GM19395 (cell line): ENCODE measurements around the gene C1GALT1.

Experiments
- ATAC-seq: cut with Tn5 transposase; IDR thresholded peaks from one replicate; pipeline ENCODE4 v1.9.1; 2021; ENCODE audit warnings: mild to moderate bottlenecking, moderate library complexity; ENCODE audit not compliant: unreplicated experiment

The C1GALT1 gene

DNA sequence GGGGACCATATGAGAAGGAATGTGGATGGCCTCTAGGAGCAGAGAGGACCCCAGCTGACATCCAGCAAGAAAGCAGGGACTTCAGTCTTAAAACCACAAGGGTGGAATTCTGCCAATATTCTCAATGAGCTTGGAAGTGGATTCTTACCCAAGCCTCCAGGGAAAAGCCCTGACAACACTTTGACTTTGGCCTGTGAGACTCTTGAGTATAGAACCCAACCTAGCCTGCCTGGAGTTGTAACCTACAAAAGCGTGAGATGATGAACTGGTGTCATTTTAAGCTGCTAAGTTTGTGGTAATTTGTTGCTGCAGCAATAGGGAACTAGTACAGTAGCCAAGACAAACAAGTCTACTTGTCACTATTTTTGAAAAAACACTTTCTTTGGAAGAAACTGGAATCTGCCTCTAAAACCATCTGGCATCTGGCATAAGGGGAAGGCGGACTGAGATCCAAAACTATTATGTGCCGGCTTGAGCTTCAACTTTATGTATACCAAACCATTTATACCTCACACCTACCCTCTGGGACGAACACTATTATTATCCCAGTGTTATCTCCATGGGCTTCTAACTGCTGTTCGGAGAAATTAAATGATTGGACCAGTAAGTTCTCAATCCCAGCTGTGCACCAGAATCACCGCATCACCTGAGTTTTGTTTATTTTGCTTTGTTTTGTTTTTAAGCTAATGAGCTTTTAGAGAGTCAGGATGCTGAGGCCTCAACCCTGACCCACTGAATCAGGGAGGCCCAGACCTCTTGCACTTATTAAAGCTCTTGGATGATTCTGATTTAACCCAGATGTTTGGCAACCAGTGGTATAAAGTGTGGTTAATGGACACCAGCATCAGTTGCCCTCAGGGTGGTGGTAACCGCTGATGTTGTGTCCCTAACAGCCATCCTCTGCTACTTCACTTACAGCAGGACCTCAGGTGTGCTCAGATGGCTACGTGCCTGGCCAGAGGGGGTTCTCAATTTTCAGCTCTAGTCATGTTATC is 83.0 kb downstream of the C1GALT1 start:
- no peak for ATAC-seq

DNA sequence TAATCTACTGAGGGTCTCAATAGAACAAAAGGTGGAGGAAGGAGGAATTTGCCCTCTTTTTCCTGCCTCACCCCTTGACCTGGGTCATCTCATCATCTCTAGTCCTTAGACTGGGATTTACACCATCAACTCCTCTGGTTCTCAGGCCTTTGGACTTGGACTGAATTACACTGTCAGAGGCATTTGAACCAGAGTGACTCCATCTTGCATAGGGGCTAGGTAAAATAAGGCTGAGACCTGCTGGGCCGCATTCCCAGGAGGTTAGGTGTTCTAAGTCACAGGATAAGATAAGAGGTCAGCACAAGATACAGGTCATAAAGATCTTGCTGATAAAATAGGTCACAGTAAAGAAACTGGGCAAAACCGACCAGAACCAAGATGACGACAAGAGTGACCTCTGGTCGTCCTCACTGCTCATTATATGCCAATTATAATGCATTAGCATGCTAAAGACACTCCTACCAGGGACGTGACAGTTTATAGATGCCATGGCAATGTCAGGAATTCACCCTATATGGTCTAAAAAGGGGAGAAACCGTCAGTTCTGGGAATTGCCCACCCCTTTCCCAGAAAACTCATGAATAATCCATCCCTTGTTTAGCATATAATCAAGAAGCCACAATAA is 84.0 kb downstream of the C1GALT1 start:
- no peak for ATAC-seq

DNA sequence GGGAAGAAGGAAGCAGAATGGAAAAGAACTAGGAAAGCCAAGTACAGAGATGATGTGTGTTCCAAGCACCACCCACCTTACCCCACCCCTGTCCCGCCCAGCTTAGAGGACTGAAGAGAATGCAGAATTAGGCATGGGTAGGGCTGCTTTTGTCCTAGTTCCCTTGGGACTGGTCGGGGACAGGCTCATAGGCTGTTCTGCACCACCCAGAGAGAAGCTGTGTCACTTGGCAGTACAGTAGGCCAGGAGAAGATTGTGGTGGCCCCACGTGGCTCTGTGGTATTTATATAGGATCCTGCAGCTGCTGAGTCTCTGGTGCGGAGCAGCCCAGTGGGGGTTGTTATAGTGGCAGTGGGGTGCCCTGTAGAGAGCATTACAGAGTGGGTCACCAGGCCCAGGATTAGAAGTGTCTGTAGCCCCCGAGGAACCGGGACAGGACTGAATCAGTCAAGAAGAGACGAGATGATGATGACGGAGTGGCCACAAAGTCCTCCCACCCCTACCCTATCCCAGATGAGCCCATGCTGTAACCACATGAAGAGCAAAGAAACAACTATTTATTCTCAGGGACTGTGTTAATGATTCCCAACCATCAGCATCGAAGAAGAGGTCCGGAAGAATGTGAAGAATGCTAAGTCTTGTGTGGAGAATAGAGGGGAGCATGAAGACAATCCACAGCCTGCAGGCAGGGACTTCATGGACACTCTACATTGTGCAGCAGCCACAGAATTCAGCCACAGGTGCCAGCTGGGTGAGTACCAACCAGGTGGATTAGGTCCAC is 88.9 kb downstream of the C1GALT1 start:
- no peak for ATAC-seq

DNA sequence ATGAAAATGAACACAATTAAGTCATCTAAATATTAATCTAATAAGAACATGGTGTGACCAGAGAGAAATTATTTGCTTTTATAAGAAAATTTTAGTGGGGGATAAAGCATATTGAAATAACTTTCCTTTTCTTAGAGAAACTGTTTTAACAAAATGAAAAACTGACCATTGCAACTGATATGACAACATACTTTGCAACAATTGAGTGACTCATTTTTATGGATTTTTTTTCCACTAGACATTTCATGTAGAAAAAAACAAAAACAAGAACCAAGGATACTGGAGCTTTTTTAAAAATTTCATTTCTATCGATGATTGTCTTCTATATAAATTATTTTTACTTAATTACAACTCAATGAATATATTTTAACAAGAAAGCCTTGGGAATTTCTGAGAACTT is 90.0 kb downstream of the C1GALT1 start:
- no peak for ATAC-seq

DNA sequence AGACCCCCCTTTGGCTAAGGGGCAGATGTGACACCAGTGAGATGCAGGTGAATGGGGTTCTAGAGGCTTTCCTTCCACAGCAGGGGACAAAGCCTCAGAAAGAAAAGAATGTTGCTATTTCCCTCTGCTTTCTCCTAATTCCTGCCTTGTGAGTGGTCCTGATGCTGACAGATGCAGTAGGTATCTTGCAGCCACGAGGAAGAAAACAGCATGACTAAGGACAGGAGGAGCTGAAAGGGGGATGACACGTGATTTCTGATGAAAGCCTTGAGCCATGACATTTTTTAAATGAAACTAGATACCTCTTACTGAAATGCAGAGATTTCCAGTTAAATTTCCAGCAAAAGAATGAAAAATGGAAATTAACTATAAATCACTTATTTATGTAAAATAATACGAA is 92.4 kb downstream of the C1GALT1 start:
- ATAC-seq = no peak

DNA sequence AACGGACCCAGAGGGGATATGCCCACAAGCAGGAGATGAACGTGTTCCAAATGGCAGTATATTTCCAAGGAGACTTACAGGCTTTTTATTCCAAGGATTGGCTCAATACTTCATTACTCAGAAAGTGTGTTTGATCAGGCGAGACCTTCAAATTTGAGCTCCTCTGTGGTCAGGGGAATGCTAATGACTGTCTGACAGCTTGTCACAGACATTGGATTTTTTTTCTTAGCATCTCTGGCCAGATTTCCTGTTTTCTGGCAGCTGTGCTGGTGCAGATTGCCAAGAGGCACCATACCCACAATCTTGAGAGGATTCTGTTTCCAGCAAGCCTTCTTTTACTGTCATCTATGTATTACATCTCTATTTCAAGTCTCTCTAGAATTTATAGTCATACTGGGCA is 93.8 kb downstream of the C1GALT1 start:
- ATAC-seq = no peak

DNA sequence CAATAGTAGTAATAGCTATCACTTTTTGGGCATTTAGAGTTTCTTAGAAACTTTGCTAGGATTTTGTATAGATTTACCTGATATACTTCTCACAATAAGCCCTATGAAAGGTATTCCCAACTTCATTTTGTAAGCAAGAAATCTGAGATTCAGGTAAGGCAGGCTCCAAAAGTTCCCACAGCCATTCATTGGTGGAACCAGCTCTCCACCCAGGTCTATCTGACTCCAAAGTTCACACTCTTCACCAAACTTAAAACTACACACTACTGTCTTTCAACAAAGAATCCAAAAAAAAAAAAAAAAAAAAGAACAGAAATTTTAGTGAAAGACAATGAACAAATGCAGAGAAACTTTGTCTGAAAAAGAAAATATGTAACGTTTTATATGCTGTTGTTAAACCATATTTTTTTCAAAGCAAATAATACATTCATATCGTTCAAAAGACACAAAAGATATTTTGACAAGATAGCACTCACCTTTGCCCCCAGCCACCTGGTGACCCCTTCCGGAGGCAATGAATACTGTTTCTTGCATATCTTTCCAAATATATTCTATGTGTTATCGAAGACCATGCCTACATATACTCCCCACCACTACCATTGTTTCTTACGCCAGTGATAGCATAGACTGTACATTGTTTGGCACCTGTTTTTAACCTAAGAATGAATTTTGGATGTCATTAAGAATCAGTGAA is 108.2 kb downstream of the C1GALT1 start:
- no peak for ATAC-seq

DNA sequence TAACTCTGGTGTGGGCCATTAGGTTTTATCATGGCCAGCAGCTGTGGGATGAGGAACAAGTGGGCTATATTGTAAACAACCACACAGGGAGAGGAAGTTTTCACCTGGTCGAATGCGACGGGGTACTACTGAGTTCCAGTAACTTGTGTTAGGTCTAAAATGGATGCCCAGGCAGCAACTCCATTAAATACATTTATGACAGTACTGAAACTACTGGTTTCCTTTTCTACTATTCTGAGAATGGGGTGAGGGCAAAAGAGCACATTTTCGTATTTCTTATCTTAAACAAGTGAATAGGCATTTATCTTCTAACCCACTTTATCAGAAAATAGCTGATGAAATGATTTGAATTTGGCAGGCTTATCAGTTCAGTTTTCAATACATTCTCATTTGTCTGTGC is 109.7 kb downstream of the C1GALT1 start:
- ATAC-seq = peak; percentile 65

DNA sequence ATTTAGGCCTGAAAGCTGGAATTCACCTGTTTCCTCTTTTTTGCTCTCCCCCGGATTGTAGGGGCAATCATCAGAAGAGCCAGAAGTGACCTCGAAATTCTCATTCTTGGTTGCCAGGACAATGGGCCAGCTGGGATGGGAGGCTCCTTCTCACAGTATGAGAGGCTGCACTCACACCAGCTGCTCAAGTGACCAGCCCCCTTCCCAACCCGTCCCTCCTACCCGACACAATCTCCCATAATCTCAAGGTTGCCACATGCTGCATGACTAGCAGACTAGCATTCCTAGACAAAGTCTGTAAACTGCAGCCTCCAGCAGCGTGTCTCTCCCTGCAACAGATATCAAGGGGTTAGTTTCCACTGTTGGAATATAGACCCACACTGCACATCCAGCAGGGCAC is 110.3 kb downstream of the C1GALT1 start:
- no peak for ATAC-seq

DNA sequence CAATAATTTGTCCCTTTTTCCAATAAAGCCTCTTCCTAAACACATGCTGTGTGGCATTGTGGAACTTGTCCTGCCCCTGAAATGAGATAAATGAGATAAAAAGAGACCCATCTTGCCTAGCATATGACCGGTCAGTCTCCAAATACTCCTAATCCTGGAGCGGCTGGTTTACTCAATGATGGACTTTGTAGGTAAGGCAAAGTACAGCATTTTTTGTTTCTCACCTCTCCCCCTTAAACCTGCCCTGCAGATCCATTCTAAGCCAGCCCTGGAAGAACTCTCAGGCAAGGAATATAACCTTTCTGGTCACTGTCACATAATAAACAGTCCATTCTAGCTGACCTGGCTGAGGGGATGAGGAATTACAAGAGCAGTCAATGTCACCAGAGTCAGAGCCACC is 110.7 kb downstream of the C1GALT1 start:
- no peak for ATAC-seq

DNA sequence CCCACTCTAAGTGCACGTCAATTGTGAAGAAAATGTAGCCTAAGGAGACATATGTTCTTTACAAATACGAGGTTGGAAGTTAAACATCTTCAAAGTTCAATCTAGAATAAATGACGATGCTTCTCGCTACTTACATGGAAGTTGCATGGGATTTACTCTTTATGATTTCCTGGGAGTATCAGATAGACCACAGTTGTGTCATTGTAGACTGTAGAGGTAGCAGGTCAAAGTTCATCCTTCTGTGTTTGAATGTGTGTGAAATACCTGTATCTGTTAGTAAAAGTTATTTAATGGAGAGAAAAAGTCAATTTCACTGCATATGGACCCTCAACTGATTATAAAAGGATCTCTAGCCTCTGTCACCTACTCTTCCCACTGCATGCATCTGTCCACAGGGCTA is 112.6 kb downstream of the C1GALT1 start:
- ATAC-seq = no peak
